HepG2 (cell line): ENCODE measurements around the gene TRIM31. TPM values are rescaled to one million over a fixed set of nuclear protein-coding genes. Genes with fewer than 3 reads are reported as not detected.

Experiments
- ARNT ChIP-seq: fragments of 450-650 bp; IDR thresholded peaks from 2 replicates; pipeline ENCODE4 v1.6.1; 2017
- CREM ChIP-seq, 2 experiments: sonication (generic) in 1 of 2; formaldehyde crosslinking in 1 of 2; IDR thresholded peaks; 2 replicates each; pipeline versions ENCODE4 v1.4.0 to v1.6.1; 2016 to 2020; ENCODE audit warnings: antibody characterized with exemption in 1 of 2, mild to moderate bottlenecking in 1 of 2, missing genetic modification reagents in 1 of 2
- ERF ChIP-seq: IDR thresholded peaks from 2 replicates; pipeline ENCODE4 v1.6.1; 2018; ENCODE audit warnings: missing biosample characterization, missing genetic modification reagents
- FOXA1 ChIP-seq, 2 experiments: fragments of 450-650 bp in 1 of 2; sonication (generic) in 1 of 2; formaldehyde crosslinking in 1 of 2; IDR thresholded peaks; 2 replicates each; pipeline versions ENCODE4 v1.4.0 to v1.6.1; 2016 to 2020; ENCODE audit warnings: missing genetic modification reagents in 1 of 2
- GABPA ChIP-seq, 2 experiments: IDR thresholded peaks; 2 replicates each; pipeline ENCODE4 v1.6.1; 2011 to 2016; ENCODE audit warnings: low read depth in 2 of 2, low read length in 1 of 2, missing biosample characterization in 1 of 2, missing genetic modification characterization in 1 of 2
- HOXD1 ChIP-seq: sonication (generic); formaldehyde crosslinking; IDR thresholded peaks from 2 replicates; pipeline ENCODE4 v1.5.0; 2020; ENCODE audit warnings: missing genetic modification reagents
- PAX8 ChIP-seq: sonication (generic); formaldehyde crosslinking; IDR thresholded peaks from 2 replicates; pipeline ENCODE4 v1.8.0; 2022; ENCODE audit warnings: mild to moderate bottlenecking, missing genetic modification reagents, borderline replicate concordance
- PHF21A ChIP-seq: sonication (generic); formaldehyde crosslinking; IDR thresholded peaks from 2 replicates; pipeline ENCODE4 v1.5.0; 2020; ENCODE audit warnings: mild to moderate bottlenecking, missing genetic modification reagents
- PHF8 ChIP-seq: sonication (generic); formaldehyde crosslinking; IDR thresholded peaks from 2 replicates; pipeline ENCODE4 v1.5.0; 2020; ENCODE audit warnings: missing genetic modification reagents
- RFXAP ChIP-seq: sonication (generic); formaldehyde crosslinking; IDR thresholded peaks from 2 replicates; pipeline ENCODE4 v1.4.0; 2020; ENCODE audit warnings: missing genetic modification reagents, borderline replicate concordance
- RNF2 ChIP-seq: fragments of 450-650 bp; conservative IDR thresholded peaks from 2 replicates; pipeline ENCODE4 v1.6.1; 2016; ENCODE audit warnings: low read depth
- RXRA ChIP-seq: sonication (generic); formaldehyde crosslinking; IDR thresholded peaks from 2 replicates; pipeline ENCODE4 v1.5.1; 2020; ENCODE audit warnings: missing genetic modification reagents
- RXRB ChIP-seq: IDR thresholded peaks from 2 replicates; pipeline ENCODE4 v1.6.1; 2016; ENCODE audit warnings: borderline replicate concordance, missing genetic modification reagents, missing compliant biosample characterization
- SALL1 ChIP-seq: sonication (generic); formaldehyde crosslinking; IDR thresholded peaks from 2 replicates; pipeline ENCODE4 v1.8.0; 2022; ENCODE audit warnings: mild to moderate bottlenecking, missing genetic modification reagents
- ZFAT ChIP-seq: sonication (generic); formaldehyde crosslinking; conservative IDR thresholded peaks from 2 replicates; pipeline ENCODE4 v1.8.1; 2023; ENCODE audit warnings: missing genetic modification reagents, inconsistent platforms
- ZFP37 ChIP-seq: sonication (generic); formaldehyde crosslinking; IDR thresholded peaks from 2 replicates; pipeline ENCODE4 v1.4.0; 2020; ENCODE audit warnings: missing genetic modification reagents, borderline replicate concordance
- ZNF788 ChIP-seq: sonication (generic); formaldehyde crosslinking; IDR thresholded peaks from 2 replicates; pipeline ENCODE4 v1.5.0; 2020; ENCODE audit warnings: mild to moderate bottlenecking, missing genetic modification reagents, borderline replicate concordance
- ZNF792 ChIP-seq: IDR thresholded peaks from 2 replicates; pipeline ENCODE4 v1.6.1; 2016
- polyA plus RNA-seq, 8 experiments: library from polyadenylated mRNA; depleted of rRNA in 3 of 8; stranded (reverse) in 7 of 8; unstranded in 1 of 8; fragments of >200 nt; fragmentation: Illumina TruSeq in 4 of 8; extraction: Trizol in 4 of 8; gene quantifications; 2 replicates each; pipeline versions ENCODE4 v1.2.1 to v1.2.3, GENCODE V29; 2011 to 2016; ENCODE audit warnings: low read depth in 4 of 8, missing spikeins in 1 of 8, mixed read lengths in 1 of 8; ENCODE audit not compliant: insufficient read depth in 1 of 8
- total RNA-seq, 5 experiments: library from RNA; depleted of rRNA; stranded (reverse); fragments of >200 nt; fragmentation: Illumina TruSeq; extraction: Trizol; gene quantifications; 2 replicates each; pipeline ENCODE4 v1.2.3, GENCODE V29; 2016; ENCODE audit warnings: low read depth in 1 of 5
- TF ChIP-seq, protein P1 (sequence below): sonication (generic); formaldehyde crosslinking; IDR thresholded peaks from 2 replicates; pipeline ENCODE4 v1.4.0; 2020; ENCODE audit warnings: missing genetic modification reagents, mild to moderate bottlenecking, borderline replicate concordance
- TF ChIP-seq, protein P2 (sequence below), 2 experiments: fragments of 450-650 bp in 1 of 2; sonication (generic) in 1 of 2; formaldehyde crosslinking; IDR thresholded peaks; 2 replicates each; pipeline versions ENCODE4 v1.5.0 to v1.8.0; 2020 to 2022; ENCODE audit warnings: mild to moderate bottlenecking in 1 of 2, missing genetic modification reagents in 1 of 2
- TF ChIP-seq, protein P3 (sequence below): sonication (generic); formaldehyde crosslinking; conservative IDR thresholded peaks from 2 replicates; pipeline ENCODE4 v1.4.0; 2020; ENCODE audit warnings: missing genetic modification reagents
- TF ChIP-seq, protein P4 (sequence below): sonication (generic); formaldehyde crosslinking; IDR thresholded peaks from 2 replicates; pipeline ENCODE4 v1.8.1; 2023; ENCODE audit warnings: mild to moderate bottlenecking, missing genetic modification reagents, borderline replicate concordance
- TF ChIP-seq, protein P5 (sequence below): sonication (generic); formaldehyde crosslinking; IDR thresholded peaks from 2 replicates; pipeline ENCODE4 v1.5.0; 2020; ENCODE audit warnings: missing genetic modification reagents

Gene TRIM31
- total and polyA plus RNA-seq, 2 of the 13 experiments (the other 11 are each of a cell fraction or from before 2014, with no cell fraction given), result 0.13 to 0.51 TPM

DNA sequence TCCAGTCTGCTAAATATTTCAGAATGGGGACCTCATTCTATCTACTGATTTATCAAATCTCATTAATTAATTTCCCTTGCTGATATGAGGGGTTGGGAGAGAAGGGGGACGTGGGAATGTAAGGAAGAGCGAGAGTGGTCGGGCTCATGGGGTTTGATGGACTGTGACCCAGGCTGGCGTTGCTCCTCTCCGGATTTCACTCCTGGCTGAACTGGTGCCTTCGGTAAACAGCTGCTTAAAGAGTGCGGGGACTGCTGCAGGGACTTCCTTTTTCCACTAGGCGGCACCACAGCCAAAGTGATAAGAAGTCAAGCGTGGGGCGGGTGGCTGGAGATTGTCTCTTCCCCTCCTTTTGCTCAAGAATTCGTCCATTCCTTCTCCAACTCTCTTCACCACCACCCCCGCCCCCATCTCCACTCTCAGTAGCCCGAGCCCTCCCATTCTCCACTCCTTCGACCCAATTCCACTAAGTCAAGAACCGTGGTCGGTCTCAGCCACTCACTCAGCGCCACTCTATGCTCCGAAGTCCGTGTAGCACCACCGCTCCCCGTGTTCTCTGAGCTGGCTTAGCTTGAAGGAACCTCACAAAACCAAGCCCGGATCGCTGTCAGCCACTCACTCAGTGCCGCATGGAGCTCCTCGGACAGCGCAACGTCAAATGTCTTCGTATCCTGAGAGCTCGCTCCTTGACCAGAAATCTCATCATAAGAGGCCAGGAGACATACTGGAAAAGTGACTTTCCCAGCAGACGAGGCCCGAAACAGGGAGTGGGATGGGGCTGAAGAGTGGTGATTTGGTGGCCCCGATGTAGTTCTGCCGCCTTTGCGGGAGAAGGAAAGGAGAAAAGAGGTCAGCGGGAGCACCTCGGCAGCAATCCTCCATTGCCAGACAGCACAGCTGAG lies 9.7 kb downstream of the TRIM31 start (continued):
- TF ChIP-seq ZFP37 (CRISPR knock-in tag), result peak; percentile 36; the same call in 1 of the 2 replicates
- TF ChIP-seq PHF8, result no peak; the same call in 1 of the 2 replicates
- TF ChIP-seq, protein P1, sequence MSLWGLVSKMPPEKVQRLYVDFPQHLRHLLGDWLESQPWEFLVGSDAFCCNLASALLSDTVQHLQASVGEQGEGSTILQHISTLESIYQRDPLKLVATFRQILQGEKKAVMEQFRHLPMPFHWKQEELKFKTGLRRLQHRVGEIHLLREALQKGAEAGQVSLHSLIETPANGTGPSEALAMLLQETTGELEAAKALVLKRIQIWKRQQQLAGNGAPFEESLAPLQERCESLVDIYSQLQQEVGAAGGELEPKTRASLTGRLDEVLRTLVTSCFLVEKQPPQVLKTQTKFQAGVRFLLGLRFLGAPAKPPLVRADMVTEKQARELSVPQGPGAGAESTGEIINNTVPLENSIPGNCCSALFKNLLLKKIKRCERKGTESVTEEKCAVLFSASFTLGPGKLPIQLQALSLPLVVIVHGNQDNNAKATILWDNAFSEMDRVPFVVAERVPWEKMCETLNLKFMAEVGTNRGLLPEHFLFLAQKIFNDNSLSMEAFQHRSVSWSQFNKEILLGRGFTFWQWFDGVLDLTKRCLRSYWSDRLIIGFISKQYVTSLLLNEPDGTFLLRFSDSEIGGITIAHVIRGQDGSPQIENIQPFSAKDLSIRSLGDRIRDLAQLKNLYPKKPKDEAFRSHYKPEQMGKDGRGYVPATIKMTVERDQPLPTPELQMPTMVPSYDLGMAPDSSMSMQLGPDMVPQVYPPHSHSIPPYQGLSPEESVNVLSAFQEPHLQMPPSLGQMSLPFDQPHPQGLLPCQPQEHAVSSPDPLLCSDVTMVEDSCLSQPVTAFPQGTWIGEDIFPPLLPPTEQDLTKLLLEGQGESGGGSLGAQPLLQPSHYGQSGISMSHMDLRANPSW (CRISPR knock-in tag), result peak; percentile 79; the same call in 1 of the 2 replicates
- no peak for TF ChIP-seq RNF2
- TF ChIP-seq, protein P2, sequence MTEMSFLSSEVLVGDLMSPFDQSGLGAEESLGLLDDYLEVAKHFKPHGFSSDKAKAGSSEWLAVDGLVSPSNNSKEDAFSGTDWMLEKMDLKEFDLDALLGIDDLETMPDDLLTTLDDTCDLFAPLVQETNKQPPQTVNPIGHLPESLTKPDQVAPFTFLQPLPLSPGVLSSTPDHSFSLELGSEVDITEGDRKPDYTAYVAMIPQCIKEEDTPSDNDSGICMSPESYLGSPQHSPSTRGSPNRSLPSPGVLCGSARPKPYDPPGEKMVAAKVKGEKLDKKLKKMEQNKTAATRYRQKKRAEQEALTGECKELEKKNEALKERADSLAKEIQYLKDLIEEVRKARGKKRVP (CRISPR knock-in tag; IDR thresholded peaks at IDR 0.05), result peak in 1 of 2 experiments; percentile 35; a peak in 2 of 4 replicates
- no peak for TF ChIP-seq PAX8 (CRISPR knock-in tag)
- TF ChIP-seq, protein P3, sequence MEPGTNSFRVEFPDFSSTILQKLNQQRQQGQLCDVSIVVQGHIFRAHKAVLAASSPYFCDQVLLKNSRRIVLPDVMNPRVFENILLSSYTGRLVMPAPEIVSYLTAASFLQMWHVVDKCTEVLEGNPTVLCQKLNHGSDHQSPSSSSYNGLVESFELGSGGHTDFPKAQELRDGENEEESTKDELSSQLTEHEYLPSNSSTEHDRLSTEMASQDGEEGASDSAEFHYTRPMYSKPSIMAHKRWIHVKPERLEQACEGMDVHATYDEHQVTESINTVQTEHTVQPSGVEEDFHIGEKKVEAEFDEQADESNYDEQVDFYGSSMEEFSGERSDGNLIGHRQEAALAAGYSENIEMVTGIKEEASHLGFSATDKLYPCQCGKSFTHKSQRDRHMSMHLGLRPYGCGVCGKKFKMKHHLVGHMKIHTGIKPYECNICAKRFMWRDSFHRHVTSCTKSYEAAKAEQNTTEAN (CRISPR knock-in tag), result no peak; the same call in 1 of the 2 replicates
- no peak for TF ChIP-seq PHF21A (CRISPR knock-in tag)
- TF ChIP-seq HOXD1 (CRISPR knock-in tag), result no peak
- TF ChIP-seq SALL1, result peak; percentile 72; the same call in 1 of the 2 replicates
- TF ChIP-seq, protein P4, sequence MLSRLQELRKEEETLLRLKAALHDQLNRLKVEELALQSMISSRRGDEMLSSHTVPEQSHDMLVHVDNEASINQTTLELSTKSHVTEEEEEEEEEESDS, result 0 out of 2 replicates have a peak, but pooled peaks have one; percentile 5
- TF ChIP-seq, protein P5, sequence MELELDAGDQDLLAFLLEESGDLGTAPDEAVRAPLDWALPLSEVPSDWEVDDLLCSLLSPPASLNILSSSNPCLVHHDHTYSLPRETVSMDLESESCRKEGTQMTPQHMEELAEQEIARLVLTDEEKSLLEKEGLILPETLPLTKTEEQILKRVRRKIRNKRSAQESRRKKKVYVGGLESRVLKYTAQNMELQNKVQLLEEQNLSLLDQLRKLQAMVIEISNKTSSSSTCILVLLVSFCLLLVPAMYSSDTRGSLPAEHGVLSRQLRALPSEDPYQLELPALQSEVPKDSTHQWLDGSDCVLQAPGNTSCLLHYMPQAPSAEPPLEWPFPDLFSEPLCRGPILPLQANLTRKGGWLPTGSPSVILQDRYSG (CRISPR knock-in tag), result no peak
- no peak; the same call in 1 of the 2 replicates for TF ChIP-seq CREM (IDR thresholded peaks at IDR 0.05)
- no peak for TF ChIP-seq CREM (CRISPR knock-in tag; IDR thresholded peaks at IDR 0.05)
- TF ChIP-seq ARNT, result no peak
- peak; percentile 45; the same call in 1 of the 2 replicates for TF ChIP-seq ZNF788 (CRISPR knock-in tag)
- no peak for TF ChIP-seq ZFAT (CRISPR knock-in tag)
- peak; percentile 74 for TF ChIP-seq RXRB (CRISPR knock-in tag)
- TF ChIP-seq GABPA (IDR thresholded peaks at IDR 0.05; ENCODE audit: low read depth, low read length), result peak; percentile 32; the same call in 1 of the 2 replicates
- peak; percentile 80 for TF ChIP-seq GABPA (CRISPR knock-in tag; IDR thresholded peaks at IDR 0.05; ENCODE audit: low read depth)
- peak; percentile 70; the same call in 1 of the 2 replicates for TF ChIP-seq RFXAP (CRISPR knock-in tag)
- TF ChIP-seq ZNF792 (CRISPR knock-in tag), result 0 out of 2 replicates have a peak, but pooled peaks have one; percentile 49
- 0 out of 2 replicates have a peak, but pooled peaks have one; percentile 21 for TF ChIP-seq FOXA1 (IDR thresholded peaks at IDR 0.05)
- TF ChIP-seq FOXA1 (CRISPR knock-in tag; IDR thresholded peaks at IDR 0.05), result peak; percentile 95
- TF ChIP-seq ERF (CRISPR knock-in tag), result peak; percentile 92
- no peak; the same call in 1 of the 2 replicates for TF ChIP-seq RXRA (CRISPR knock-in tag)
